WTC11 (cell line): ENCODE measurements around the gene ID2.

Source experiments
- JAZF1 ChIP-seq: fragments of 250-450 bp; sonication (Bioruptor Pico); IDR thresholded peaks from 2 replicates; pipeline ENCODE4 v1.9.0; 2021; ENCODE audit warnings: moderate library complexity, mild to moderate bottlenecking, inconsistent platforms
- JUN ChIP-seq: sonication (generic); formaldehyde crosslinking; IDR thresholded peaks from 2 replicates; pipeline ENCODE4 v1.8.0; 2023; ENCODE audit warnings: mild to moderate bottlenecking, missing genetic modification reagents
- TEAD4 ChIP-seq: sonication (generic); formaldehyde crosslinking; IDR thresholded peaks from 2 replicates; pipeline ENCODE4 v1.8.0; 2022; ENCODE audit warnings: mild to moderate bottlenecking, missing genetic modification reagents
- TF ChIP-seq, protein P1 (sequence below): fragments of 200-600 bp; IDR thresholded peaks from 2 replicates; pipeline ENCODE4 v1.8.0; 2022; ENCODE audit warnings: antibody characterized with exemption
- TF ChIP-seq, protein P2 (sequence below): sonication (generic); formaldehyde crosslinking; IDR thresholded peaks from 2 replicates; pipeline ENCODE4 v1.8.1; 2022; ENCODE audit warnings: missing genetic modification reagents, borderline replicate concordance
- TF ChIP-seq, protein P3 (sequence below): sonication (generic); formaldehyde crosslinking; IDR thresholded peaks from 2 replicates; pipeline ENCODE4 v1.8.1; 2023; ENCODE audit warnings: mild to moderate bottlenecking, missing genetic modification reagents

DNA sequence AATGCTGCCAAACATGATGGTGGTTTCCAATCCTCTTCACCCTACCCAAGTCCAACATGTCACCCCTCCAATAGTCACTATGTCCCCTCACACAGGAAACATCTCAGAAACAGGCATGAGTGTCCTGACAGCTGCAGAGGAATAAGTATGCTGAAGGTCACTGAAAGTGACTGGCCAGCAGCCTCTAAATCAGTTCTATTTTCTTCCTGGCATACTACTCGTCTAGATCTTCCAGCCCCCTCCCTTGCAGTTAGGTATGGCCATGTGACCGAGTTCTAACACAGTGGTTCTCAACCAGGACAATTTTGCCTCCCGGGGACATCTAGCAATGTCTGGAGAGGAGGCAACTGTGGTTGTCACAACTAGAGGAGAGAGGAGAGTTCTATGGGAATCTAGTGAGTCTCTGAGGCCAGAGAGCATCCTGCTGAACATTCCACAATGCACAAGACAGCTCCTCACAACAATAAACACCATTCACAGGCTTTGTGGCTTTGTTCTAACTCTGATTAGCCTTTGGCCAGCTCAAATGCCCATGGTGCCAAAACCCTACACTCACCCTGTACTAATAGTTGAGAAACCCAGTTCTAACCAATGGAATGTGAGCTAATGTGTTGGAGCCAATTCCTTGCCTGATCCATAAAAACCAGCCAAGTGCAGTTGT lies 12.6 kb upstream of the ID2 start:
- TF ChIP-seq, protein P1, sequence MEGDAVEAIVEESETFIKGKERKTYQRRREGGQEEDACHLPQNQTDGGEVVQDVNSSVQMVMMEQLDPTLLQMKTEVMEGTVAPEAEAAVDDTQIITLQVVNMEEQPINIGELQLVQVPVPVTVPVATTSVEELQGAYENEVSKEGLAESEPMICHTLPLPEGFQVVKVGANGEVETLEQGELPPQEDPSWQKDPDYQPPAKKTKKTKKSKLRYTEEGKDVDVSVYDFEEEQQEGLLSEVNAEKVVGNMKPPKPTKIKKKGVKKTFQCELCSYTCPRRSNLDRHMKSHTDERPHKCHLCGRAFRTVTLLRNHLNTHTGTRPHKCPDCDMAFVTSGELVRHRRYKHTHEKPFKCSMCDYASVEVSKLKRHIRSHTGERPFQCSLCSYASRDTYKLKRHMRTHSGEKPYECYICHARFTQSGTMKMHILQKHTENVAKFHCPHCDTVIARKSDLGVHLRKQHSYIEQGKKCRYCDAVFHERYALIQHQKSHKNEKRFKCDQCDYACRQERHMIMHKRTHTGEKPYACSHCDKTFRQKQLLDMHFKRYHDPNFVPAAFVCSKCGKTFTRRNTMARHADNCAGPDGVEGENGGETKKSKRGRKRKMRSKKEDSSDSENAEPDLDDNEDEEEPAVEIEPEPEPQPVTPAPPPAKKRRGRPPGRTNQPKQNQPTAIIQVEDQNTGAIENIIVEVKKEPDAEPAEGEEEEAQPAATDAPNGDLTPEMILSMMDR, result no peak
- no peak for TF ChIP-seq JAZF1 (CRISPR knock-in tag)
- no peak for TF ChIP-seq TEAD4 (CRISPR knock-in tag)
- no peak for TF ChIP-seq JUN
- TF ChIP-seq, protein P2, sequence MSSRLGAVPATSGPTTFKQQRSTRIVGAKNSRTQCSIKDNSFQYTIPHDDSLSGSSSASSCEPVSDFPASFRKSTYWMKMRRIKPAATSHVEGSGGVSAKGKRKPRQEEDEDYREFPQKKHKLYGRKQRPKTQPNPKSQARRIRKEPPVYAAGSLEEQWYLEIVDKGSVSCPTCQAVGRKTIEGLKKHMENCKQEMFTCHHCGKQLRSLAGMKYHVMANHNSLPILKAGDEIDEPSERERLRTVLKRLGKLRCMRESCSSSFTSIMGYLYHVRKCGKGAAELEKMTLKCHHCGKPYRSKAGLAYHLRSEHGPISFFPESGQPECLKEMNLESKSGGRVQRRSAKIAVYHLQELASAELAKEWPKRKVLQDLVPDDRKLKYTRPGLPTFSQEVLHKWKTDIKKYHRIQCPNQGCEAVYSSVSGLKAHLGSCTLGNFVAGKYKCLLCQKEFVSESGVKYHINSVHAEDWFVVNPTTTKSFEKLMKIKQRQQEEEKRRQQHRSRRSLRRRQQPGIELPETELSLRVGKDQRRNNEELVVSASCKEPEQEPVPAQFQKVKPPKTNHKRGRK (CRISPR knock-in tag), result no peak
- TF ChIP-seq, protein P3, sequence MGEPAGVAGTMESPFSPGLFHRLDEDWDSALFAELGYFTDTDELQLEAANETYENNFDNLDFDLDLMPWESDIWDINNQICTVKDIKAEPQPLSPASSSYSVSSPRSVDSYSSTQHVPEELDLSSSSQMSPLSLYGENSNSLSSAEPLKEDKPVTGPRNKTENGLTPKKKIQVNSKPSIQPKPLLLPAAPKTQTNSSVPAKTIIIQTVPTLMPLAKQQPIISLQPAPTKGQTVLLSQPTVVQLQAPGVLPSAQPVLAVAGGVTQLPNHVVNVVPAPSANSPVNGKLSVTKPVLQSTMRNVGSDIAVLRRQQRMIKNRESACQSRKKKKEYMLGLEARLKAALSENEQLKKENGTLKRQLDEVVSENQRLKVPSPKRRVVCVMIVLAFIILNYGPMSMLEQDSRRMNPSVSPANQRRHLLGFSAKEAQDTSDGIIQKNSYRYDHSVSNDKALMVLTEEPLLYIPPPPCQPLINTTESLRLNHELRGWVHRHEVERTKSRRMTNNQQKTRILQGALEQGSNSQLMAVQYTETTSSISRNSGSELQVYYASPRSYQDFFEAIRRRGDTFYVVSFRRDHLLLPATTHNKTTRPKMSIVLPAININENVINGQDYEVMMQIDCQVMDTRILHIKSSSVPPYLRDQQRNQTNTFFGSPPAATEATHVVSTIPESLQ (CRISPR knock-in tag), result no peak
